Femur (tissue), 1 donor: ENCODE data around the gene RASD2.

Experiments
- DNase-seq: peaks from one replicate; pipeline ENCODE4 v3.0.0-alpha.2; 2017

The RASD2 gene

DNA sequence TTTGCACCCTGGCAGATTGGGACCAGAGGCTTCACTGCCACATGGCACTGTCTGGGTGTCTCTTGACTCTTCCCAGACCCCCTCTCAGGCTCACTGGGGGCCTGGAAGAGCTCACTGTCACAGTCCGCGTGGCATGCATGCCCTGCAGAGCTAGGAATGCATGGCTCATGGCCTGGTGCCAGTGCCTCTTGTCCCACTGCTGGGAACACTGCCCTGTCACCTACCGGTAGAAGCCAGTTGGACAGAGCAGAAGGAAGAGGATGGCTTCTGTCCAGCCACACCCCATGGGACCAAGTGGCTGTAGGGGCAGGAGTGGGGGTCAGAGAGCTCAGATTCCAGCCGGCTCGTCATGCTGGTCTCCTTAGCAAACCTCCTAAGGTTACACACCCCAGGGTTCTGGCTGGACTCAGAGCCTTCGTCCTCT, 46.8 kb downstream of the RASD2 start:
- peak; percentile 78 for DNase-seq

DNA sequence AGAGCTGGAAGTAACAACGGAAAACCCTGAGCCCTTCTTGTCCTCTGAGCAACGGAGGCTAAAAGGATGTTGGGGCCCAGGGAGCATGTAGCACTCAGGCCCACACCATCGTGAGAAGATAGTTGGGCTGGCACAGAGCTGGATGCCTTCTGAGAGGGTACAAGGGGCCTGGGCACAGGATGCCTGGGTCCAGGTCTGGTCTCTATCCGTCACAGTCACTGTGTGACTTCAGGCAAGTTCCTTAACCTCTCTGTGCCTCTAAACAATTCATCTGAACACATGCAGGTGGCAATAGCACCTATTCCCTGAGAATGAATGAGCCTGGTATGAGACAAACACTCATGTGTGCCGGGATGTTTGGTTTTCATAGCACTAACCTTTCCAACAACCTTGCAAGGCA, 47.3 kb downstream of the RASD2 start:
- no peak for DNase-seq

DNA sequence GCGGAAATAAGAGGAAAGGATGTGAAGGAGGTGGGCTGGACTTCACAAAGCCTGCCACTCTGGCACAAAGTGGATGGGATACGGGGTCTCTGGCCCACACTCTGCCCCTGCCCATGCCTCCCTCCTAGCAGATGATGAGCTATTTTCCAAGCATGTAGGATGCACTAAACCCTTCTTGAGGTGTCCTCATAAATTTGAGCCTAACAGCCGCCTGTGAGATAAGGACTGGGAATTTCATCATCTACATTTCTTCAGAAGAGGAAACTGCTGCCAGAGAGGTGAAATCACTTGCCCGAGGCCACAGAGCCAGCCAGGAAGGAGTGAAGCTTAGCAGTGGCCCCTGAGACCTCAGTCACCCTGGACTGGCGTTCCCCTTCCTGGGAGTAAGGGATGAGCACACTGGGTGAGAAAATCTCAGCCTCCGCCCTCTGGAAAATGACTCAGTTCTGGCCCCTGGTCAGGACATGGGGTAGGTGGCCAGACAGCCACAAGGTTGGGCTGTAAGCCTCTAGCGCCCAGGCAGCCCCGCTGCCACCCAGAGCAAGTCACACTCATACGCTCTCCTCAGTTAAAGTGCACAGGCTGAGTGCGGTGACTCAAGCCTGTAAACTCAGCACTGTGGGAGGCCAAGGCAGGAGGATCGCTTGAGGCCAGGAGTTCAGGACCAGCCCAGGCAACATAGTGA, 48.6 kb downstream of the RASD2 start:
- DNase-seq = no peak

DNA sequence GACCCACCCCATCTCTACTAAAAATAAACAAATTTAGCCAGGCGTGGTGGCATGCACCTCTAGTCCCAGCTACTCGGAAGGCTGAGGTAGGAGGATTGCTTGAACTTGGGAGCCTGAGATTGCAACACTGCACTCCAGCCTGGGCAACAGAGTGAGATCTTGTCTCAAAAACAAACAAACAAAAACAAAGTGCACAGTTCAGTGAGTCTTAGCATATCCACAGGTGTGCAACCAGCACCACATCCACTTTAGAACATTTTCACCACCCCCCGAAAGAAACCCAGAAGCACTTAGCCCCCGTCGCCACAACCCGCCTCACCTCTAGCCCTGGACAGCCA, 49.1 kb downstream of the RASD2 start:
- no peak for DNase-seq

DNA sequence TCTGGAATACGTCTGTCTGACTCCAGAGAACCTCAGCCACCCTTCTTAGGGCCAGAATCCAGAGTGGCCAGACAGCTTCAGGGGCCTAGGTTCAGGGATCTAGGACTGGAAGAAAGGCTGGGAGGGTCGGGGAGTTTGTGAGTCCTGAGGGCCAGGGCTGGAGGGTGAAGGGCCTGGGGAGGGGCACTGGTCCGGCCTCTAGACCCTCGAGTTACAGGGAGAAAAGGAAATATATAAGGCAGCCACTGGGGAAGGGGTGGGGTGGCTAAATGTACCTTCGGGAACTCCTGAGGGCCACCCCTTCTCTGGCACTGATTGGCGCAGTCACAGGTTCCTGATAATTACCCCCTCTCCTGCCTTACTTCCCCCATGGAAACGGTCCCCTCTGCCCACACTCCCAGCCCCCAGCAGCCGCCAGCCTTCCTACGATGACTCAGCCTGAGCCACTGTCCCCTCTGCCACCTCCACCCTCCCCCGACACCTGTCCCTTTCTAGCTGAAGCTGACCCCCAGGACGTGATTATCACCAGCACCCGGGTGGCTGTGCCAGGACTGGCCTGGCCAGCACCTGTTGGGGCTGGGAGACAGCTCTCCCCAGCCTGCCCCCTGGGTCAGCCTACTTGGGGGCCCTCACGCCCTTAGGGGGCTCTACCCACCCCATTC, 50.1 kb downstream of the RASD2 start:
- peak; percentile 58 for DNase-seq

DNA sequence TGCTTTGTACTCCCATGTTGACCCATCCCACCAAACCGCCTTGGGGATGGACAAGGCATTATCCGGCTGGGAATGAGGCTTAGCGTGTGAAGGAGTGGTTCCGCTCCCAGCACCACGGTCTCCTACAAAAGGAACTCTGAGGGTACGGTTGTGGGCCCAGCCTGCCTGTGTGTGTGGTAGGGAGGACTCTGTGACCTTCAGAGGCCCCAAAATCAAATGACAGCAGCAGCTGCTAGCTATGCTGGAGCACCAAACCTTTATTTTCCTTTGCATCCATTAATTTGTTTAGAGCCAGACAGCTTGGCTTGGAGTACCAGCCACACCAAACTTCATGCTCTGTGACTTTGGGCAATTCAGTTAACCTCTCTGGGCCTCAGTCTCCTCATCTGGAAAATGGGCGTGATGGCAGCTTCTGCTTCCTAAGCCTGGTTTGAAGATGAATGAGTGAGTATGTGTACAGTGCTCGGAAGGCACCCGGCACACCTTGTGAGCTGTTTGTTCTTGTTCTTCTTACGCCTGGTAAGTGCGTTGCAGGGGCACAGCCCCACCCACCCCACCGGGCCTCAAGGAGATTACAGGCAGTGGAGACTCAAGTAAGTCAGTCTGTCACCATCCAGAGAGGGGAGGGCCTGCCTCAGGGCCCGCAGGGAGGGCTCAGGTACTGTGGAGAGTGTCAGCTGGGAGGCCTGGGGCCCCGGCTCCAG, 51.2 kb downstream of the RASD2 start:
- DNase-seq = no peak

DNA sequence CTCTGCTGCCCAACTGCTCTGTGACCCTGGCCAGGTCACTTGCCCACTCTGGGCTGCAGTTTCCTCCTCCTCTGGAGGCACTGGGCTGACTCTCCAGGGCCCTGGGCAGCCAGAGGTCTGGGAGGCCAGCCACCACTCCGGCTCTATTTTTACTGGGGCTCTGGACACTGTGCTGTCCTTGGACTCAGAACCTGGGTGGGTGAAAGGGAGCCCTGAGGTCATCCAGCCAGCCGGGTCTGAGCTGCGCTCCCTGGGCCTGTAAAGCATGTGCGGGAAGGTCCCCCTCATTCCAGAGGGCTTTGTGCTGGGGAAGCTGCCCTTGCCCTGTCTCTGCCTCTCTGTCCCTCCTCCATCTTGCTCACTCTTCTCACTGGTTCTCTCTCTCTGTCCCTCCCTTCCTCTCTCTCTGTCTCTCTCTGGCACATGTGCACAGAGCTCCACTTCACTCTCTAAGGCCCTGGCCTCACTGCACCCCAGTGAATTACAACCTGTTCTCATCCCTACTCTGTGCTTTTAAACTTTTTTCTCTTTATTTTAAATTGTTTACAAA, 51.9 kb downstream of the RASD2 start:
- DNase-seq = no peak

DNA sequence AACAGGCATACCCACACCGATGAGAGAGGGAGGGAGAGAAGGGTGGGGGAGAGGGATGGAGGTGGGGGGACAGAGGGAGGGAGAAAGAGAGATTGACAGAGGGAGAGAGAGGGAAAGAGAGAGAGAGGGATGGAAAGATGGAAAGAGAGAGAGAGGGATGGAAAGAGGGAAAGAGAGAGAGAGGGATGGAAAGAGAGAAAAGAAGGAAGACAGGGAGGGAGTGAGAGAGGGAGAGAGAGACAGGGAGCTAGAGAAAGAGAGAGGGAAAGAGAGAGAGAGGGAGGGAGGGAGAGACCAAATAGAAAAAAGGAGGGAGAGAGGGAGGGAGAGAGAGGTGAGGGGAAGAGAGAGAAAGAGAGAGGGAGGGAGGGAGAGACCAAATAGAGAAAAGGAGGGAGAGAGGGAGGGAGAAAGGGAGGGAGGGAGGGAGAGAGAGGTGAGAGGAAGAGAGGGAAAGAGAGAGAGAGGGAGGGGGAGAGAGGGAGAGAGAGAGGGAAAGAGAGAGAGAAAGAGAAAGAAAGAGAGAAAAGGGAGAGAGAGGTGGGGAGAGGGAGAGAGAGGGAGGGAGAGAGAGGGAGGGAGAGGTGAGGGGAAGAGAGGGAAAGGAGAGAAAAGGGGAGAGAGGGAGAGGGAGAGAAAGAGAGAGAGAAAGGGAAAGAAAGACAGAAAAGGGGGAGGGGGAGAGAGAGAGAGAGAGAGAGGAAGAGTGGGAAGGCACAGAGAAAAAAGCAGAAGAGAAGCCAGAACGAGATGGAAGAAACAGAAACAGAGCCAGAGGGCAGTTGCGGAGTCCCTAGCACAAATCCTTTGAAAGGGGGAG, 52.6 kb downstream of the RASD2 start:
- DNase-seq = no peak

DNA sequence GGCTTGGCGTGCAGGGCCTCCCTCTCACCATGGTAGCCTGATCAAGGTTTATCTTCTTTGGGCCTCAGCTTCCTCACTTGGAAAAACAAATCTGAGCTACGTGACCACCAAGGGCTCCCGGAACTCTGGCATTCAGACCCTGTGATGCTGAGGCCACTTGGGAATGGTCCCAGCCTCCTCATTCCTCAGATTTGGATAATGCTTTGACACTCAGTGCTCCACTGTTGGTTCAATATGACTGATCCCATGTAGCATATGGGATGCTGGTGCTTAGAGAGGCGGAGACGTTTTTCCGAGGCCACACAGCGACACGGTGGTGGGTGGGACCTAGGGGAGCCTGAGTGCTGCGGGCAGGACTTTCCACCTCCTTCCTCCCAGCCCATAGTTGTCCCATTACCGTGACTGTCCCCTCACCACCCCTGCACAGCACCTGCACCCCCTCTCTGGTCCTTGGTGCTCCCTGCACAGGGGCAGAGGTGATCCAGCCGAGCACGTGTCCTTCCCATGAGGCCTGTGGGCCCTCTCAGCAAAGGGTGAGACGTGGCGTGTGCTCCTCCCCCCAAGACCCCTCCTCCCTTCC, 53.4 kb downstream of the RASD2 start:
- no peak for DNase-seq

DNA sequence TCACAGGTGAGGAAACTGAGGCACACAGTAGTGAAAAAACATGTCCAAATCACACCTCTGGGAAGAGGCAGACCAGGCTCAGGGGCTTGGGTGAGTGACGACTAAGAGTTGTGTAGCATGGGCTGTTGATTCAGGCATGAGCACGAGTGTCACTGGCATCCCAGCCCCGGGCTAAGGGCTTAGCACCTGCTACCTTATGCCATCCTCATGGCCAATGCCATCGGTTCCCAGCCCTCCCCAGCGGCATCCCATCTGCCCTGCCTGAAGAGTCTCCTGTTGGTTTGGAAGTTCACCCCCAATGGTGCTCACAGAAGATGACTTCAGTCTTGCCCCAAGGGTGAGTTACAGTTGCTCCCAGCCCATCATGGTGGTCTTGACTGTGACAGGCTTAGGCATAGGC, 54.1 kb downstream of the RASD2 start:
- DNase-seq = no peak

DNA sequence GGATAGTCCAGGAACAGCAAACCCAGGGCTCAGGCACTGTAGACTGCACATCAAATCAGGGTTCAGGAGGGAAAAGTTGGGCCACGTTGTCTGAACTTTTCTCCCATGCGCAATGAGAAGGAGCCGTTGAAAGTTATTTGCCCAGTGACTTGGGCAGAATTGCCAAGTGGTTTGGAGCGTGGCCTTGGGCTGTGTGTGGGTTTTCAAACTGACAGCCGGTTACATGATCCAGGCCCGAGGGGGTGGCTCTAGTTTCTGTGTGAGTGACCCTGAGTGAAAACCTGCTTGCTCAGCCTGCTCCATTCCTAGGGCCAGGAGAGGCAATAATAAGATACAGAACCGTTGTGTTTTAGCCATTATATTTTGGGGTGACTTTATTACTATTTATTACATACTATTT, 56.2 kb downstream of the RASD2 start:
- peak; percentile 66 for DNase-seq

DNA sequence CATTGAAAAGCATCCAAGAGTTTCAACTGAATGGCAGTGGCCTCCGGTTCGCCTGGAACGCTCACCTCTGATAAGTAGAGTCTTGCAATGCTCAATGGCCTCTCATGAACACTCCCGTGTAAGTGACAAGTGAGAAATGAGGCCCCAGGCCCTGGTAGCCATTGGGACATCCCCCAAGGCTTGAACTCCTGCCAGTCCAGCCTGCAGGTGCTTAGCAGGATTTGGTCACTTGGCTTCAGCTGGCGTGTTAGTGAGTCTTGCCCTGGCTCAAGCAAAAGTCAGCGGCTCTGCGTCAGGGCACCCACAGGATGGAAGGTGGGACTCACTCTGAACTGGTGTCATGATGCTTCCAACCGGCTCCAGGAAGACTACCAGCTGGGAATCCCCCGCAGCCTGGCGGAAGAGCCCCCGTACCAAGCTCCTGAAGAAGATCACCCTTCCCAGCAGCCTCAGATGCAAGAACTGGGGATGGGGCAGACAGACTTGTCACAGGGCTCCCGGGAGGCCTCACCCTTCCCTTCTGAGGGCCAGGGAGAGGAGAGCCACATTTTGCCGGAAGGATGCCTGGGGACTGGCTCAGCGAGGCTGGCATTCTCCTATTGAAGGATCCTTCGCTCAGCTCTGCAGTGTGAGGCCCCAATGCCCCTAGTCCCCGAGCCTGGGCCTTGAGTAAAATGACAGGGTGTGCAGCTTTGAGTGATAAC, 57.2 kb downstream of the RASD2 start:
- DNase-seq = no peak

DNA sequence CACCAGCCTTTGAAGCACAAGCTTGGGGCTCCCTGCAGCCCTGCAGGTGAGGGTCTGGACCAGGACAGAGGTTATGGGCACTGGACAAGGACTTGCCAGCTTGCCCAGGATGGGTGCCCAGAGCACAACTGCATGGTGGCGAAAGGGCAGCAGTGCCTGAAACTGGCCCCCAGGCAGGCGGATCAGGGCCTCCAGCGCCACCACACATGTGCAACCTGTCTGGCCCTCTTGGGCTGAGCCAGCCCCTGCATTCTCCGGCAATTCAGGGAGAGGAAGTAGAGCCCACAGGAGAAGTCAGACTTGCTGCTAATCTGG, 57.7 kb downstream of the RASD2 start:
- DNase-seq = no peak

DNA sequence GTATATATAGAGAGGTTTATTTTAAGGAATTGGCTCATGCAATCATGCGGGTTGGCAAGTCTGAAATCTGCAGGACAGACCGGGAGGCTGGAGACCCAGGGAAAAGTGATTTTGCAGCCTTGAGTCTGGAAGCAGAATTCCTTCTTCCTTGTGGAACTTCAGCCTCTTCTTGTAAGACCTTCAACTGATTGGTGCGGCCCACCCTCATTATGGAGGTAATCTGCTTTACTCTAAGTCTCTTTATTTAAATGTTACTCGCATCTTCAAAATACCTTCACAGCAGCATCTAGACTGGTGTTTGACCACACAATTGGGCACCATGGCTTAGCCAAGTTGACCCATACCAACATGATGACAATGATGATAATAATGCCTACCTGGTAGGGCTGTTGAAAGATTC, 58.7 kb downstream of the RASD2 start:
- no peak for DNase-seq

DNA sequence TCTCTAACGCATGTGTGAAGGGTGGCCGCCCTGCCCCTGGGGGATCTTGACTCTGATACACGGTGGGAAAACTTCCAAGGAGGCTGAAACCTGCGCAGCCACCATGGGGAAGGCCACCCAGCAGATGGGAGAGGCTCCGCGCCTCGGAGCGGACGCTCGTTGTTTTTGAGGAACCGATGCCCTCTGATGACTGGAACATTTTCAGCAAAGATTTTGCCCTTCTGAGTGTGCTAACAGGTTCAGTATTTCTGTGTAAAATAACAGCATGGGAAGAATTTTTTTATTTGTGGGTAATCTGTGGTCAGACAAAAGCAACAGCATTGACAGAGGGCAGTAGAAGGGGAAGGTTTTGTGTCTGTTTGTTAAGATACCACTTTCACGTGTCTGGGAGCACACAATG, 59.8 kb downstream of the RASD2 start:
- no peak for DNase-seq

DNA sequence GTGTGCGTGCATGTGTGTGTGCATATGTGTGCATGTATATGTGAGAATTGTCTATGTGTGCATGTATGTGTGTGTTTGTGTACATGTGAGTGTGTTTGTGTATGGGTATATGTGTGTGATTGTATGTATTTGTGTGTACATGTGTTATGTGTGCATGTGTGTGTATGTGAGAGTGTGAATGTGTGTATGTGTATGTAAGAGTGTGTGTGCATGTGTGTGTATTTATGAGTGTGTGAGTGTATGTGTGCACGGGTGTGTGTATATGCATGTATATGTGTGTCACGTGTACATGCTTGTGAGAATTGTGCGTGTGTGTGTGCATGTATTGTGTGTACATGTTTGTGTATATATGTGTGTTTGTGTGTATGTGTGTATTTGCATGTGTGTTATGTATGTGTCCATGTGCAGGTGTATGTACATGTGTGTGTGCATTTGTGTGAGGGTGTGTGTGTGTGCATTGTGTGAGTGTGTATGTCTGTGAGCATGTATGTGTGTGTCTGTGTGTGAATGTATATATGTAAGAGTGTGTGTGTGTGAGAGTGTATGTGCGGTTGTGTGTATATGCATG, 60.5 kb downstream of the RASD2 start:
- no peak for DNase-seq

DNA sequence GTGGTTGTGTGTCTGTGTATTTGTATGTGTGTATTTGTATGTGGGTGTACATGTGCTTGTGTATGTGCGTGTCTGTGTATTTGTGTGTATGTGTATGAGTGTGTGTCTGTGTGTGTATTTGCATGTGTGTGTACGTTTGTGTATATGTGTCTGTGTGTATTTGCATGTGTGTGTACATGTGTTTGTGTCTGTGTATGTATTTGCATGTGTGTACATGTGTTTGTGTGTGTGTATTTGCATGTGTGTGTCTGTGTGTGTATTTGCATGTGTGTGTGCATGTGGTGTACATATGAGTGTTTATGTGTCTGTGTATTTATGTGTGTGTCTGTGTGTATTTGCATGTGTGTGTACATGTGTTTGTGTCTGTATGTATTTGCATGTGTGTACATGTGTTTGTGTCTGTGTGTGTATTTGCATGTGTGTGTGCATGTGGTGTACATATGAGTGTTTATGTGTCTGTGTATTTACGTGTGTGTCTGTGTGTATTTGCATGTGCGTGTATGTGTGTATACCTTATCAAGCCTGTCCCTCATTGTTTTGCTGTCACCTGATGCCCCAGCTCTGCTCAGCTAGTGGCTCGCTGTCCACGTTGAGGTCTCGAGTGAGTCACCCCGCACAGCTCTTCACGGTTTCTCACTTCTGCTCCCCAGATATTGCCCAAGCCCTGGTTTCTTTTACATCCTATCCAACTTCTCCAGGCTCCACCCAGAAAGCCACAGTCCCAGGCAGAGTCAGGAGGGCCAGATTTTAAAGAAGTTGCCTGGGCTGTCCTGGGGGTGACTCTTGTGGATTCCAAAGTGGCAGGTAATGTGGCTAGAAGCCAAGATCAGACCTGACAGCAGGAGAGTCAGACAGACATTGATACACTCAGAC, 61.3 kb downstream of the RASD2 start:
- no peak for DNase-seq
